GM18498 (cell line): ENCODE data around the gene MLPH.

Experiments used
- ATAC-seq: cut with Tn5 transposase; IDR thresholded peaks from one replicate; pipeline ENCODE4 v1.9.1; 2021; ENCODE audit warnings: mild to moderate bottlenecking, moderate library complexity; ENCODE audit not compliant: unreplicated experiment

MLPH gene

DNA sequence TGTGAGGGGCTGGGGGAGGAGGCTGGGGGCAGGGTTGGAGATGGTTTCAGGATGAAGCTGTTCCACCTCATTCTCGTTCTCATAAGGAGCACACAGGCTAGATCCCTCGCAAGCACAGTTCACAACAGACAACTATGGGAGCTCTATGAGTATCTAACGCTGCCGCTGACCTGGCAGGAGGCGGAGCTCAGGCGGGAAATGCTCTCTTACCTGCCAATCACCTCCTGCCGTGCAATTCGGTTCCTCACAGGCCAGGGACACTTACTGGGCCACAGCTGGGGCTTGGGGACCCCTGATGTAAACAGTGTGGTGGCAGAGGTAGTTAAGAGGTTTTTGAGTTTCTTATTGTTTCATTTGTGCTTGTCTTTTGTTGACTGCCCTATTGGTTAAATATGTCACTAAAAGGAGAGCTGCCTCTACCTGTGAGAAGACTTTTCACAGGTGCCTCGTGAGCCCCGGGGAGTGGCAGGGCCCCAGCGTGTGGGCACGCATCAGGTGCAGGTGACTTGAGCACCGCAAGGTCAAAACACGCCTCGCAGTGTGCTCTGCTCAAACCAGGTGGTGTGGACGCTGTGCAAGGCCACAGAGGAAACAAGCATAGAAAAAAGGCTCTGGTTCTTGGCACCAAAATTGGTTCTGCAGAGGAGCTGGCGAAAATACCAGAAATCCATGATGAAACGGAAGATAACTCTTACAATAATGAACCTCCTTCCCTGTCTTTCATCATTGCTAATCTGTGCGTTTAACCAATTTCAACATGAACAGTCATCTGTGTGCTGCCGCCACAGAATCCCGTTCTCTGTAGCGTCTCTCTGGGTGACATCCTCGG is 10.2 kb downstream of the MLPH start:
- no peak for ATAC-seq

DNA sequence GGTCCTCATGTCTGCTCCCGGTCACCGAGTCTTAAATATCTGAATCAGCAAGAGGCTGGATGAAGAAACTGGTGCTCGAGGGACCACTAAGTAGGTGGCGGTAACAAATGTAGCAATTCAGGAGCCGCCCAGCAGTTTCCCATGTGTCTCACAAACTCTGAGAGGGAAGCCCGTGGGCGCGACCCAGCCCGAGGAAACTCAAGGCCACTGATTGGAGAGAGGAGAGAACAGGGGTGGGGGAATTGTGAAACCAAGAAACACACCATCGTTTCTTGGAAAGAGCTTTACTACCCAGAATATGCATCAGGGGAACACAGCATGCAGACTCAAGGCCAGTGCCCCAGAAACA is 10.8 kb downstream of the MLPH start:
- no peak for ATAC-seq

DNA sequence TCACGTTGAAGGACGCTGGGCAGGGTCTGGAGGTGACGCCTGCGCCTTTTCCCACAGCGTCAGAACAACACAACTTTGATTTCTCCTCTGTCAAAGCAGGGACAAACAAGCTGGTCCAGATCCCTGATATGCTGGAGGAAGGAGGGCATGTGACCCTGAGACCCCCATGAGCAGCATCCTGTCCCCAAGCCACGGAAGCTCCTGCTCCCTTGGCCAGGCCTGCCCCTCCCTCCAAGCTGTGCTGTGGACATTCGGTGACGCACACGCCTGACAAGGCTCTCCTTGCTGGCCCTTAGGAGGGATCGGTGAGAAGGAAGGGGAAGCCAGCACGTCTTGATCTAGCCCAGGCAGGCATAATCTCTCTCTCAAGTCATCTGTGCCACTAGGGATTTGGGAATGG is 11.3 kb downstream of the MLPH start:
- no peak for ATAC-seq

DNA sequence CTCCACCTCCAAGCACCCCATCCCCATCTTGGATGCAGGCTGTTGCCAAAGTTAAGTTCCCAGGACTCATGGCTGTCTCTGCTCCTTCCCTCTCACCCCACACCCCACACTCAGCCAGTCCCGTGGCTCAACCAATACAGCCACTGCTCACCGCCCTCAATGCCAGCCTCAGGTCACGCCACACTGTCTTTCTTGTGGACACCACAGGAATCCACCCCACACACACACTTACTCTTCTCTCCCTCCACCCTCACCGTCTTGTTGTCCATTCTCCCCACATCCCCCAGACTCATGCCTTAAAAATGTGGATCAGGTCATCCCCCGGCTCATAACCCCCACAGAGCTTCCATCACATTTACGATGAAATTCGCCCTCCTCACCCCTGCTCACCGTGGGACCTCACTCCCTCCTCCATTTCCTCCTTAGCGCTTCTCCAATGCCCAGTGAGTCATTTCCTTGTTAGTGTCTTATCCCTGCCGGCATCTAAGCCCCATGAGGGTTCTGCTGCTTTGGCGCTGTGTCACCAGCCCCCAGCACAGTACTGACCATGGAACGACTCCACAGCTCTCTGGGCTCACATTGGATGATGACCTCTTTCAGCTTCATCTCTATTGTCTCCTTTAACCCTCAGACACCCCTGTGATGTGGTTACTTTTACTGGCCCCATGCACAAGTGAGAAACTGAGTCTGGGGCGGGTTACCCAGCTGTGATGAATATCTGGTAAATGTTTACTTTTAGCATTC is 13.8 kb downstream of the MLPH start:
- ATAC-seq, result no peak

DNA sequence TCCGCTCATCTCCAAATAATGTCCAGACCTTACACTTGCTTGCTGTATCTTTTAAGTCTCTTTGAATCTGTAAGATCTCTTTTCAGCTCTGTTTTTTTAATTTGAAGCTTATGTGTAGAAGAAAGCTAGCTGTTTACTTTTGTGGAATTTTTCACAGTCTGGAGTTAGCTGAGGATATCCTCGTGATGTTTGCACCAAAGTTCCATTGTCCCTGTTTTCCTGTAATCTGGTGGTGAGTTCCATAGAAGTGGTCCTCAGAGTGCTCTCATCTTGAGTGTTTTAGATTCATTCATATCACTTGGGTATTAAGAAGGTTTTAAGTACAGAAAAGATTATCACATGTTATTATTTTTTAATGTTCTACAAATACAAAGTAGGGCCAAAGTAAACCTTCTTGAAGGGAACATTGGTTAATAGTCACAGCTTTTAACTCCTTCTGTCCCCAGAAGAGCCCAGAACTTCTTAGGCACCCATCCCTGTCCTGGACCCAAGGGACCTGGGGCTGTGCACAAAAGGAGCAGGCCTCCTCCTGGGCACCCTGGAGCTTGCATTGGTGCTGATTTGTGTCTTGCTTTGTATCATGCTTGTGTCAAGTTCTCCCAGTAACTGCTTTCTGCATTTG is 15.0 kb downstream of the MLPH start:
- ATAC-seq, result no peak

DNA sequence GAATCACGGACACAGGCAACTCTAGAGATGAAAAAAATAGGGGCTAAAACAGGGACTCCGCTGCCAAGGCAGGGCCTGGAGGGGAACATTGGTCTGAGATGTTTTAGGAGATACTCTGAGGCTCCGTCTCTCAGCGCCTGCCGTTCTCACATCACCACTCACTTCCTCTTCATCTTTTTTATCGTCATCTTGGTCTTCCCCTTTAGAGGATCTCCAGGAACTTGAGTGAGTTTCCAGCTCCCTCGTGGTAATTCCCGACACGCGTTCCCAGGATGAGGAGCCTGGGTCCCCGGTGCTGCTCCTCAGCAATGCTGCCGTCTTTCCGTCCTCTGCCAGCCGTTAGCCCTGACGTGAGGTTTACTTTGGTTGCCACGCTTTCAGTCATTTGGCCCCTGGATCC is 16.1 kb downstream of the MLPH start:
- ATAC-seq, result no peak

DNA sequence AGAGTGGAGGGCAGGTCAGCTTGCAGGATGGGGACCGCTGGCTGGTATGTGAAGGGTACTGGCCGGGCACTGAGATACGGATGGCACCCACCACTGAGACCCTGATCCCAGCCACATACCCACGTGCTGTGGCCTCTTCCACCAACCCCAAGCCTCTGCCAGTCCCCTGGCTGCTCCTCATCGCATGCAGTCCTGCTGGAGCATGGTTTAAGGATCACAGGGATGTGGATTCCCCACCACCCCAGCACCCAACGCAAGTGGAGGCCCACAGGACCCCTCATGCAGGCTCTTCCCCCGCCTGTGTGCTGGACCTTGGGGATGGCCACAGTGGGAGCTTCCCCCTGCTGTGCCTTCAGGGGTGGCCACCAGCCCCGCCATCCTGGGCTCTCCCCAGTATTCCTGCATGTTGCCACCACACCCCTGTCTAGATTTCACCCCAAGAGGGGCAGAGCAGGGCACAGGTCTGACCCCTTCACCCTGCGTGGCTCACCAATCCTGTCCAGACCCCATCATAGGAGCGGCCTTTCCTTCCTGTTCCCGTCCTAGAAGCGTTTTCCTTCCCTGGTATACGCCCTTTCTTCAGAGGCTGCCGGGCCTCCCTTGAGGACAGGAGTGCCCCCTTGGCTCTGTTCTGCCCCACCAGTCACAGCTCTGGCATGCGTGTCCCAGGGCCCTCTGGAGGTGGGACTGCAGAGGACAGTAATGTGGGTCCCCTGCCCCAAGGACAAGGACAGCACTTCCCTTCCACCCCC is 18.3 kb downstream of the MLPH start:
- ATAC-seq, result no peak

DNA sequence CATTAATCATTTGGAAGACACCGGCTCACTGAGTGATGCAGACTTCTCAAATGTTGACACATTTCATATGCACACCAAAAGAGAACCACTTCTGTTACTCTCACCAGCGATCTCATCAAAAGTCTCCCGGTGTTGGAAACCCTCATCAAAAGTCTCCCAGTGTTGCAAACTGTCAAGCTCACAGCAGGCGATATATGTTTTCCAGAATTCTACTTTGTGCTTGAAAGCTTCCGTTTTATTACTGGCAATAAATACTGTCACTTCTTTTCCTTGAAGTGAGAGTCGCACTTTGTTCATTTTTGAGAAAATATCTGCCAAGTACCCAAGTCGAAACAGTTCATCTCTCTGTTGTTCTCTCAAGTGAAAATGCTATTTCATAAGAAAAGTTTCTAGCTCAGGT is 20.5 kb downstream of the MLPH start:
- ATAC-seq, result no peak

DNA sequence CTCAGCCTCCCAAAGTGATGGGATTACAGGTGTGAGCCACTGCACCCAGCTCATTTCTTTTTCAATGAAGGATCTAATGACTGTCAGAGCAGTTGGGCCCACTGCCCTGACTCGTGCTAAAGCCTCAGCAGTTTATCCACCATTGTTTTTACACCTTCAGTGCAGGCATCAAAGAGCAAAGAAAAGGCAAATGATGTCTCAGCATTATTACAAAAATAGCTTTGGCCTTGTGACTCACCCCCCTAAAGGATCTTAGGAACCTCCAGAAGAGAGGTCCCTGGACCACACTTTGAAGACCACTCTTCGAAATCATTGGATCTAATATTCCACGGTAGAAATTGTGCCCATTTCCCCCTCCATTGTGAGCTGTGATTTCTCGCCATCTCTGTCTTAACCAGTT is 21.3 kb downstream of the MLPH start:
- no peak for ATAC-seq

DNA sequence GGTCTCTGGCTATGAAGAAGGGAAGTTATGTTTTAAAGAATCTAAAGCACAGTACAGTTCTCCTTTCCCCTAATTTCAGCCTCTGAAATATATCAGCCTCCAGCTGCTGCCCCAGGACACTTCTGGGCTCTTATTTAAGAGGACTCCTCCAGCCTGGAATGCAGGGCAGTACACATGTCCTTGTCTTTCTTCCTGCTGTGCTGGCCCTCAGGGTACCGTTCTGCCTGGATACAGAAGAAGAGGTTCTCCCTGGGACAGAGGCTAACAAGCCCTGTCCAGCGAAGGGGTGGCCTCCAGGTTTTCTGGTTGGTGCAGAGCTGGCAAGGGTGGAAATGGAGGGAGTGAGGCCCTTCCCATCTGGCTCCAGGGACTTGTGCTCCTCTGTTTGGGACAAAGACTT is 22.1 kb downstream of the MLPH start:
- no peak for ATAC-seq

DNA sequence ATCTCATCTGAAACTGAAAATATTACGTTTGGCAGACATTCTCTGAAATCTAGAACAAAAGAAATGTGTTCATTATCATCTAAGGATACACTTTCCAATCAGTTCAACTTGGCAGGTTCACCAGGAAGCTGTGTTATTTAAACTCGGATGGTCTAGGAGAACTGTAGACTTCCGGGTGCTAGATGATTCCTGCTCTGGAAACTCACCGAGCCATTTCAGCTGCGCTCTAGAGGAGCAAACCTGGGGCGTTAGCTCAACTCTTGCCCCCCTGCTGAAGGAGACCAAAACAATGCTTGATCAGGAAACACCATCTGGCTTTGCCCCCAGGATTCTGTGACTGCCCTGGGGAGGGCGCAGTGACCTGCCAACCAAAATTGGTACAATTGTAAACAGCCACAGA is 22.9 kb downstream of the MLPH start:
- no peak for ATAC-seq

DNA sequence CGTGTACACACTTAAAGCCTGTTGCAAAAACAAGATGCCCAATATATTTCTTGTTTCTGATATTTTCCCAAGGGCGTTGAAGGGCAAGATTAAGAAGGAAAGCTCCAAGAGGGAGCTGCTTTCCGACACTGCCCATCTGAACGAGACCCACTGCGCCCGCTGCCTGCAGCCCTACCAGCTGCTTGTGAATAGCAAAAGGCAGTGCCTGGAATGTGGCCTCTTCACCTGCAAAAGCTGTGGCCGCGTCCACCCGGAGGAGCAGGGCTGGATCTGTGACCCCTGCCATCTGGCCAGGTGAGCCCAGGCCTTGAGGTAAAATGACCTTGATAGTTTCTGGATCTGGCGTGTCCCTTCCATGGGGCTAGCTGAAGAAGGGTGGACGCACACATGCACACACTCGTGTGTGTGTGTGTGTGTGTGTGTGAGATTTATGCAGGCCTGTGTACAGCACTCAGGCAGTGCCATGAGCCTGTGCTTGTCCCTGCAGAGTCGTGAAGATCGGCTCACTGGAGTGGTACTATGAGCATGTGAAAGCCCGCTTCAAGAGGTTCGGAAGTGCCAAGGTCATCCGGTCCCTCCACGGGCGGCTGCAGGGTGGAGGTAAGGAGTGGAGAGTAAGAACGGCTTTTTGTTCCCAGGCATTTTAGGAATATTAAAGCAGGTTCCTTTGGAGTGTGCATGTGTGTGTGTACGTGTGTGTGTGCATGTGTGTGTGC is 23.6 kb downstream of the MLPH start:
- no peak for ATAC-seq

DNA sequence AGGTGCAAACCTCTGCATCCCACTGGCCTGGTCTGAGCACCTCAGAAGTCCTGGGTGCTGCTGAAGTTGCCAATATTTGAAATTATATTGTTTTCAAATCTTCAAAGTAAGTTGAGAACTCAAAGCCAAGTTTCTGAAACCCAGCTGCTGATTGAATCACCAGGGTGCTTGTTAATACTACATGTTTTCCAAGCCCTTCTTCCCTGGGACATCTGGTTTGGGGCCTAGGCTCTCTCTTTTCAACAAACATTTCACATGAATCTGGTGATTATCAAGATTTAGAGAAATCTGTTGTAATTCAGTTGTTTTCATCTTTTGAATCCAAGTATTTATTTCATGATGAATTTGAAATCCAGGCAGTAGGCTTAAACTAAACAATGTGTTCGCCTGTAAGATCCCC is 24.4 kb downstream of the MLPH start:
- no peak for ATAC-seq

DNA sequence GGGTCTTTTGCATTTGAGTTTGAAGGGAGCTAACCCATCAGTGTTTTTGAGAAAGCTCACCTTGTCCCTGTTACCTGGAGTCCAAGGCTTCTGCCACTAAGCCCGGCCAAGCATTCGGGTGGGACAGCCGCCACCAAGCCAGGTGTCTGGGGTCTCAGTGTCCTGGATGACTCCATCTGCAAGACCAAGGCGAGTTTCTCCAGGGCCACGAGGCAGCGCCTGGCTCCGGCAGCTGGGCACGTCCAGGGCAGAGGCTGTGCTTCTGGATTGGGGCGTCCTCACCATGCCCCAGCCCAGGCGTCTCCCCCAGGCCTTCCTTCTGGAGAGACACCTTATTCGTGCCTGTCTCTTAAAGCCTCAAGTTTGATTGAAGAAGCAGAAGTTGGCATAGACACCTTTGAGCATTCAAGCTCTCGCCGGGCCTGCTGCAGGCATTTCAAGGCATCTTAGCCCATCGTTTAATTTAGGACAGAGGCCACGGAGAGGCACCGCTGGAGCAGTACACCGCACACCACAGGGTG is 24.9 kb downstream of the MLPH start:
- ATAC-seq, result no peak

DNA sequence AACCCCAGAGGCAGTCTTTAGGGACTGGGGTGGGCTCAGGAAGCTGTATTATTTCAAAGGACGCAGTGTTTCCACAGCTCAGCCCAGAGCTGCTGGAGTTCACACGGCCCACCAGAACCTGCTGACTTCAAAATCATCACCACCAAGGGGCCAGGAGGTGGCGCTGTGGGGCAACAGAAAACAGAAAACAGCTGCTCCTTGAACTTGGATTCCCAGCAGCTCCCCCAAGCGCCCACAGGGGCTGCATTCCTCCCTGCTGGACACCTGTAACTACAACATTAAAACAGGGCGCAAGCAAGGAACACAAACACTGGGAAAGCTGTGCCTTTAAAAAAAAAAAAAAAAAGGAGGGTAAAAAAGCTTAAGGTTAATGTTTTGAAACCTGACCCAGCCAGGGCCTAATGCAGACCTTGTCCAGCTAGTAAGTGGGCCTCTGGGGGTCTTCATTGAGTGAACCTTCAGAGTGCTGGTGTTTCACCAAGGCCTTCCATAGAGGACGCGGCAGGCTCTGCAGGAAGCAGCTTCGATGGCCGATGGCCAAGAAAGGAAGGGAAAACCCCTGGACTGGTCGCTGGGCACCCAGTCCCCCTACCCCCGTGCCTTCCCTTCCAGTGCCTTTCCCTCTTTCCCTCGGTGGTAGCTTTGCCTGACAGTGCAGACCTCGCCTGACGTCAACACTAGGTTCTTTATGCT is 25.9 kb downstream of the MLPH start:
- ATAC-seq, result peak; percentile 71

DNA sequence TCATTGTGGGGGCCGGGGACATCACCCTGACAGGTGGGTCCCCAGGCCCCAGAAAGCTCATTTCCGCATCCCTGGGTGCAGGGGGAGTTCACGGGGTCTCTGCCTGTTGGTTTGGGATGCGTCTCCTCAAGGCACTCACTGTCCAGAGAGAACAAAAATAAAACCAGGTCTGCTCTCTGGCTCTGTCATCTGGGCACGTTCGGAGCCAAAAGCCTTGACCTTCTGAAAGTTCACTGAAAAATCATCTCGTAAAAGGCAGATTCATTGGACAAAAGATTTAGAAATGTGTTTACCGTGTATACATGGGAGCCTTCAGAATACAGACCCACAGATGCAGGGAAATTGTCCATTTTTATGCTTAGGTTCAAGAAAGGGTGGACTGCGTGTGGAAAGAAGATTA is 26.6 kb downstream of the MLPH start:
- ATAC-seq, result no peak

DNA sequence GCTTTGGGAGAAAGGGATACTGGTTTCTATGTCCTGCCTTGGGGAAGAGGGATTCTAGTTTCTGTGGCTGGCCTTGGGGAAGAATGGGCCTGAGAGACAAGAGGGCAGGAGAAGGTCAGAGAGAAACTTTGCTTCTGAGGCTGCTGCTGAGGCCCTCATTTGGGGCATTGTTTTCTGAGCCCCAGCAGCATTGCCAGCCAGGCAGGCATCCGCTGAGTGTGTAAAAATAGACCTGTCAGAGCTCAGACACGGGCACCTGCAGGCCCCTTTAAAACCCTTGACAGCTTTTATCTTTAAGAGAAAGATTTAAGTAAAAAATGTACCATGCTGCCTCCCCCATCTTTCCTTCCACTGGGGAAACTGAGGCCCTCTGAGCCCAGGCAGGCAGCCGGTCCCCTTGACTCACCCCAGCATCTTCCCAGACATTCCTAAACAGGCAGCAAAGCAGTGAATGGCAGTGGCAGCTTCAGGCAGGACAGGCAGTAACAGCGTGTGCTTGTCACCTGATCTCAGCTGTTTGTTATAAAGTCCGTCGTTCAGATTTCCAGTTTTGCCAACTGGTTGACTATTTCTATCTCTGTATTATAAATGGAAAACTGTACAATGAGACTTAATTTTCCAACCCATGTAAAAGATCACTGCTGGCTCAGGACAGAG is 27.6 kb downstream of the MLPH start:
- ATAC-seq, result no peak

DNA sequence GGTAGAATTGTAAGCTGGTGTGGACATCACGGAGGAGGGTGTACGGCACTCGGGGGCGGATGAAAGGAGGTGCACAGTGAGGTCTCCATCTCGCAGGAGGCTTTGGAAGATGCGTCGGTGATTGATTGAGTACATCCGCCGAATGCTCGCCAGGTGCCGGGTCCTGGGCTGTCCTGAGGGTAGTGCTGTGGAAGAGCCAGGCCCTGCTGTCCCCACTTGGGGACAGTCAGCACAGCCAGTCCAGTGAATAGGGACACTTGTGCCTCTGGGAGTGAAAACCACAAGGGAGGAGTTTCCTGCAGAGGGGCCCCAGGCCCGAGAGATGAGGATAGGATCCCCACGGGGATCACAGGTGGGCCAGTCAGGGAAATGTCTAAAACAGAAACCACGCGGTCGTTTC is 28.1 kb downstream of the MLPH start:
- no peak for ATAC-seq

DNA sequence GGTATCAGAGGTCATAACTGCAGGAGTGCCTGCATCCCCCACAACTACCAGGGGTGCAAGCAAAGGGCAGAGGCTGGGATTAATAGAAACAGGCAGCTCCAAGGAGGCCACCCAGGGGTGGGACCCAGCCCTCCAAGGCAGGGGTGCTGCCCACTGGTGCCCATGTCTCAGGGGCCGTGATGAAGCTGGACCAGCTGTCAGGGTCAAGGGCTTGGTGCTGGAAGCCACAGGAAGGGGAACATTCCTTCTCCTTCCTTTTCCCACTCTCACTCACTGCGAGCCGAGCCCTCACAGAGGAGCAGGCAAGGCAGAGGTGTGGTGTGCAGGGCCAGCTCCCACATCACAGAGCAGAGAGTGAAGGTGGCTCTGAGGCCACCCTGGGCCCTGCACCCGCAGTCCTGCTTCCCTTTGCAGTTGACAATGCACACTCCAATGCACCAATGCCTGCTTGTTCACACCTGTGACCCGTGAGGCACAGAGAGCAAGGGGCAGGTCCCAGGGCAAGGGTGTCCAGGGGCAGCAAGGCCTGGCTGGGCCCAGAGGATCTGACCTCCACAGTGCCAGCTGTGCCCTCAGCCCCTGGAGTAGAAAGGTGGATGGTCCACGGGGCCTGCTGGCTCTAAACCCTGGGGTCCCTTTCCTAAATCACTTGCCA is 28.7 kb downstream of the MLPH start:
- ATAC-seq, result no peak
